ENCODE measurements around the gene TOP1. TPM values are rescaled to one million over a fixed set of nuclear protein-coding genes. Genes with fewer than 3 reads are reported as not detected.

The TOP1 gene
- total RNA-seq, 1 experiment from 2014 or later, result 144 TPM

DNA sequence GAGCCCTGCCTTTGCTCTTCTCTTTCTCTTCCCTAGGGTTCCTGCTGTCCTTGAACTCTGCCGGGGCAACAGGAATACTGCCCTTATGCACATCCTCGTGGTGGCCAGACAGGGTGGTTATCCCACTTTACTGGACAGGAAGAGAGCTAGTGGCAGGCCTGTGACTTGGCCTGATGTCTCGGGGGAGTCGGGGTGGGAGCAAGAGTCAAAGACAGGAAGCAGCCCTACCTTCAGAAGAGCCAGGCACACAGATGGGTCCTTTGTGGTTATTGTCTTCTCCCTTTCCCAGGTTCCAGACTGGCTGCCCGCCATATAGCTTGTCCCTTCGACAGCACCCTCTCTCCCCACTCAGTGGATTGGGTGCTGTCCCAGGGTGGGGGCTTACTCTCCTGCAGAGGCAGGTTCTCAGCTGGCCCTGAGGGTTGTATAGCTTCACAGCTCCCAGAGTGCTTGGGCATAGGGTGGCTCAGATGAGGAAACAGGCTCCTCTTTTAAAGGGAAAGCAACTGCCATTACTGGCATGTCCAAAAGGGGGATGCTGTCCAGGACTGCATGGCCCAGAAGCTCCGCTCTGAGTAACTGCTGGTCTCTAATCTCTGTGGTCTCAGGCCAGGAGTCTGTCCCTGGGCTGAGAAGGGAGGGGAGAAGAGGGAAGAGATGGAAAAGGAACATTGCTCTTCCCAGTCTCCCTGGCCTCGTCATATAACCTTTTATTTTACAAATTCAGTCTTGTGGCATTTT is 126.0 kb downstream of the TOP1 start:
- BruUV-seq (replicated peaks), result no TSS peak
- intact Hi-C loops (cut with micrococcal nuclease; ENCODE audit: unreplicated experiment), result no loop called here
- CTCF ChIA-PET, result interaction anchor here (1.1 to 5.5 kb wide), 3 partner anchors 16 to 19 kb away, joined by 4 to 29 read pairs (median 5); no protein-coding TSS in a partner anchor

GRCh38 chr20:41155261-41155660 is 126.6 kb downstream of the TOP1 start:
- POLR2A ChIA-PET, result no interaction called here
- Mint-ChIP-seq H3K4me3 (ENCODE audit: unreplicated experiment) (no peak overlapping the region), H3K27me3 (ENCODE audit: insufficient read depth, unreplicated experiment) (no peaks in the 10 kb centered on the region), H3K27ac (ENCODE audit: unreplicated experiment) (no peak overlapping the region), H3K9me3 (ENCODE audit: unreplicated experiment) (no peaks in the 10 kb centered on the region), H3K36me3 (ENCODE audit: insufficient read depth, unreplicated experiment) (peaks cover 25% of the 10 kb centered on the region), H3K4me1 (ENCODE audit: low read depth, unreplicated experiment) (peaks cover 30% of the 10 kb centered on the region)
- Histone ChIP-seq H3K27me3 (replicated peaks; ENCODE audit: control insufficient read depth, insufficient read depth, low read length) (no peaks in the 10 kb centered on the region), H3K4me3 (ENCODE audit: low read depth, low read length) (no peak overlapping the region), H3K9me3 (no peaks in the 10 kb centered on the region), H3K4me1 (peaks cover 22% of the 10 kb centered on the region; the same call in 1 of the 2 replicates), H3K36me3 (ENCODE audit: control insufficient read depth, insufficient read depth, low read length) (peaks cover 6% of the 10 kb centered on the region)
- BruUV-seq (replicated peaks), result no TSS peak
- intact Hi-C loops (cut with micrococcal nuclease; ENCODE audit: unreplicated experiment), result no loop called here
- no peak for TF ChIP-seq CTCF (IDR thresholded peaks at IDR 0.05; ENCODE audit: insufficient read depth in 1 of 2, low read depth in 1 of 2, low read length in 1 of 2, severe bottlenecking in 1 of 2, unreplicated experiment in 1 of 2)
- DNase-seq, result no peak
- CTCF ChIA-PET, result interaction anchor here (1.1 to 5.5 kb wide), 3 partner anchors 16 to 20 kb away, joined by 4 to 29 read pairs (median 5); no protein-coding TSS in a partner anchor

More for the DNA sequence above, 126.0 kb downstream of the TOP1 start:
- no peak overlapping the region for H3K4me3 ChIP-seq (ENCODE audit: low read depth, low read length)
- no peaks in the 10 kb centered on the region for H3K27me3 ChIP-seq (replicated peaks; ENCODE audit: control insufficient read depth, insufficient read depth, low read length)
- Mint-ChIP-seq H3K4me3 (ENCODE audit: unreplicated experiment) (no peak overlapping the region), H3K4me1 (ENCODE audit: low read depth, unreplicated experiment) (peaks cover 27% of the 10 kb centered on the region), H3K27ac (ENCODE audit: unreplicated experiment) (no peak overlapping the region), H3K27me3 (ENCODE audit: insufficient read depth, unreplicated experiment) (no peaks in the 10 kb centered on the region), H3K9me3 (ENCODE audit: unreplicated experiment) (no peaks in the 10 kb centered on the region), H3K36me3 (ENCODE audit: insufficient read depth, unreplicated experiment) (peaks cover 23% of the 10 kb centered on the region)
- H3K36me3 ChIP-seq (ENCODE audit: control insufficient read depth, insufficient read depth, low read length), result no peaks in the 10 kb centered on the region; the same call in none of the 2 replicates
- no peak for DNase-seq
- H3K9me3 ChIP-seq, result no peaks in the 10 kb centered on the region
- no peak for TF ChIP-seq CTCF (IDR thresholded peaks at IDR 0.05; ENCODE audit: insufficient read depth in 1 of 2, low read depth in 1 of 2, low read length in 1 of 2, severe bottlenecking in 1 of 2, unreplicated experiment in 1 of 2)
- POLR2A ChIA-PET, result no interaction called here
- H3K4me1 ChIP-seq, result peaks cover 18% of the 10 kb centered on the region

DNA sequence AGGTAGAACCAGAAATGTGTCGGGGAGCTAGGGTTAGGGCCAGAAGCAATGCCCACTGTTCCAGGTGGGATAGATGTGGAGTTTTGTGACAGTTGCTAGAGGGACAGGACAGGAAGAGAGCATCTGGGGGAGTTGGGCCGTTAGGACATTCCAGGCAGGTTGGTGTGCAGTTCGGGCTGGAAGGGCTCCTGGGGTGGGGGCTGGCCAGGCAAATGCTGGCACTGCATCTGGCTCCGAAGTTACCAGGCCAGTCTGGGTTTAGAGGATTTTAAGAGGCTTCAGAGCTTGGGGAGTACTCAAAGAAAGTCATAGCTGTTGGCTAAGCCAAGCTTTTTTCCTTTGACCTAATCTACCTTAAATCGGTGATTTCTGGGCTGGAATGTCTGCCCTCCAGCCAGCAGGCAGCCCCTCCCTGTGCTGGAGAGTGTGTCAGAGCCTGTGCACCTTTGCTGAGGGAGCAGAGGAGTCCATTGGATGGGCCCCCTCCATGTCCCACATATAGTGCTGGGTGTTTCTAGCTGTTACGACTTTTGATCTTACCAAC is 129.5 kb downstream of the TOP1 start:
- TF ChIP-seq CTCF (IDR thresholded peaks at IDR 0.05; ENCODE audit: insufficient read depth in 1 of 2, low read depth in 1 of 2, low read length in 1 of 2, severe bottlenecking in 1 of 2, unreplicated experiment in 1 of 2), result no peak
- Histone ChIP-seq H3K27me3 (replicated peaks; ENCODE audit: control insufficient read depth, insufficient read depth, low read length) (no peaks in the 10 kb centered on the region), H3K4me3 (ENCODE audit: low read depth, low read length) (no peak overlapping the region), H3K9me3 (no peaks in the 10 kb centered on the region), H3K36me3 (ENCODE audit: control insufficient read depth, insufficient read depth, low read length) (peaks cover 12% of the 10 kb centered on the region), H3K4me1 (peaks cover 22% of the 10 kb centered on the region; the same call in 1 of the 2 replicates)
- Mint-ChIP-seq H3K27me3 (ENCODE audit: insufficient read depth, unreplicated experiment) (no peaks in the 10 kb centered on the region), H3K9me3 (ENCODE audit: unreplicated experiment) (no peaks in the 10 kb centered on the region), H3K27ac (ENCODE audit: unreplicated experiment) (peak overlapping the region; percentile 68), H3K36me3 (ENCODE audit: insufficient read depth, unreplicated experiment) (peaks cover 36% of the 10 kb centered on the region), H3K4me3 (ENCODE audit: unreplicated experiment) (peak overlapping the region; percentile 5), H3K4me1 (ENCODE audit: low read depth, unreplicated experiment) (peaks cover 23% of the 10 kb centered on the region)
- ChIA-PET POLR2A (no interaction called here), CTCF (interaction anchor here (0.8 to 5.5 kb wide), 7 partner anchors 11 to 183 kb away, joined by 3 to 29 read pairs (median 5); partner anchors contain the start of gene LPIN3)
- intact Hi-C loops (cut with micrococcal nuclease; ENCODE audit: unreplicated experiment), result no loop called here
- DNase-seq, result no peak
- no TSS peak for BruUV-seq (replicated peaks)
